Pancreas (tissue), 10 donors: ENCODE data around the gene CALD1. TPM values are rescaled to one million over a fixed set of nuclear protein-coding genes. Genes with fewer than 3 reads are reported as not detected.

Experiments used
- ATAC-seq, 4 donors: fragments of 200-7000 bp; cut with Tn5 transposase; one replicate each; pipeline versions ENCODE4 v1.8.0 to v1.9.1; 2020; ENCODE audit warnings: mild to moderate bottlenecking in 4 of 4, moderate library complexity in 4 of 4
- DNase-seq, 6 donors: peaks; one replicate each; pipeline ENCODE4 v3.0.0-alpha.2; 2020
- FAIRE-seq: peaks from 2 replicates; lab custom pipeline; 2012; peaks lifted over from hg19 to GRCh38; lab: Jason Lieb, UNC
- H3K27ac ChIP-seq, 4 donors: fragments of 200-600 bp; sonication (generic); 1 replicate in 3 of 4; 2 replicates in 1 of 4; pipeline versions ENCODE4 v1.5.0 to v1.8.0; 2020
- H3K27me3 ChIP-seq, 4 donors: fragments of 200-600 bp; one replicate each; pipeline ENCODE4 v1.8.0; 2021
- H3K36me3 ChIP-seq, 3 donors: fragments of 200-600 bp; sonication (generic) in 1 of 3; one replicate each; pipeline versions ENCODE4 v1.5.0 to v1.8.0; 2020 to 2021
- H3K4me1 ChIP-seq, 3 donors: fragments of 200-600 bp; one replicate each; pipeline ENCODE4 v1.8.0; 2021
- H3K4me3 ChIP-seq, 4 donors: fragments of 200-600 bp; sonication (generic) in 2 of 4; one replicate each; pipeline versions ENCODE4 v1.5.0 to v1.8.0; 2020 to 2021
- H3K9me3 ChIP-seq, 4 donors: fragments of 200-600 bp; one replicate each; pipeline ENCODE4 v1.8.0; 2021
- CTCF ChIP-seq, 4 donors: fragments of 200-600 bp; sonication (generic) in 3 of 4; IDR thresholded peaks; one replicate each; pipeline versions ENCODE4 v1.5.0 to v1.8.0; 2021; ENCODE audit warnings: antibody characterized with exemption in 4 of 4
- WGBS, 2 donors: extraction: QIAGEN DNeasy Blood & Tissue Kit; methylation state at CpG; one replicate each; pipeline ENCODE4 v1.1.7; 2013; 5-methylcytosine and 5-hydroxymethylcytosine counted together
- intact Hi-C, 3 donors: fragments of 100-400 bp; cut with DNase I; formaldehyde crosslinking; loops; one replicate each; pipeline versions ENCODE4 v1.11.1 to v1.14.2; 2022
- polyA plus RNA-seq, 2 donors: library from polyadenylated mRNA; stranded (reverse); fragments of 200-250 nt; gene quantifications; one replicate each; pipeline ENCODE4 v1.2.3, GENCODE V29; 2013
- total RNA-seq, 6 donors: library from RNA; stranded (reverse); fragmentation: NEBNext Ultra II Directional in 4 of 6; extraction: Animal tissue kit (Norgen Biotek cat#: 25700) in 4 of 6; gene quantifications; one replicate each; pipeline versions ENCODE4 v1.2.1 to v1.2.4, GENCODE V29; 2021 to 2023
- donor health status: healthy with polysubstance abuse.
- donor health status: DM: no; HTN: no; CAD: no; lungs with moderate emphysema.
- donor health status: DM: no; HTN: no; CAD: no.
- donor health status: control.
- donor health status: control.
- donor health status: Bipolar disorder and iron deficiency.
- donor health status: DM: yes; HTN: yes; CAD: no.
- donor health status: DM: no; HTN: no; CAD: no.
- donor health status: DM: no; HTN: no; CAD: no.
- donor health status: DM: yes; HTN: yes; CAD: no.

Gene CALD1
- total and polyA plus RNA-seq, 8 donors = 17.0 to 85.8 (median 33.2) TPM

GRCh38 chr7:134732728-134733127, 46.7 kb upstream of the CALD1 start:
- Histone ChIP-seq H3K27ac (no peak overlapping the region), H3K27me3 (no peaks in the 10 kb centered on the region), H3K4me1 (no peaks in the 10 kb centered on the region), H3K4me3 (no peak overlapping the region), H3K36me3 (no peaks in the 10 kb centered on the region), H3K9me3 (no peaks in the 10 kb centered on the region)
- DNase-seq (no peak), ATAC-seq (no peak), FAIRE-seq (no peak)
- intact Hi-C loops = no loop called here
- WGBS, 2 donors = 75 to 84% methylated on average over 5 to 6 of the region's 6 CpGs
- TF ChIP-seq CTCF (IDR thresholded peaks at IDR 0.05) = no peak

GRCh38 chr7:134736381-134736780, 43.1 kb upstream of the CALD1 start:
- no peak for TF ChIP-seq CTCF (IDR thresholded peaks at IDR 0.05)
- FAIRE-seq = no peak
- Histone ChIP-seq H3K27me3 (no peaks in the 10 kb centered on the region), H3K9me3 (no peaks in the 10 kb centered on the region), H3K4me1 (no peaks in the 10 kb centered on the region), H3K36me3 (no peaks in the 10 kb centered on the region), H3K4me3 (no peak overlapping the region), H3K27ac (no peak overlapping the region)
- intact Hi-C loops = no loop called here
- no peak for ATAC-seq
- WGBS, 2 donors = 76 to 86% methylated on average over 2 of the region's 2 CpGs
- DNase-seq = no peak

- peak in 3 of 4 donors; percentile 38 to 72 (median 62) for ATAC-seq
- WGBS, 2 donors = 66 to 75% methylated on average over 7 of the region's 7 CpGs
- H3K36me3 ChIP-seq = no peaks in the 10 kb centered on the region
- no peaks in the 10 kb centered on the region for H3K27me3 ChIP-seq
- no peak overlapping the region for H3K4me3 ChIP-seq
- FAIRE-seq = no peak
- H3K4me1 ChIP-seq = no peaks in the 10 kb centered on the region
- intact Hi-C loops = no loop called here
- DNase-seq = no peak
- no peak for TF ChIP-seq CTCF (IDR thresholded peaks at IDR 0.05)
- no peaks in the 10 kb centered on the region for H3K9me3 ChIP-seq
- no peak overlapping the region for H3K27ac ChIP-seq
These were observed 41.7 kb upstream of the CALD1 start for GRCh38 chr7:134737566-134738345.

- no peak overlapping the region for H3K27ac ChIP-seq
- H3K9me3 ChIP-seq = no peaks in the 10 kb centered on the region
- intact Hi-C loops = no loop called here
- no peaks in the 10 kb centered on the region for H3K36me3 ChIP-seq
- ATAC-seq (no peak), FAIRE-seq (no peak), DNase-seq (no peak)
- no peak for TF ChIP-seq CTCF (IDR thresholded peaks at IDR 0.05)
- 67 to 89% methylated on average over 3 of the region's 3 CpGs for WGBS, 2 donors
- no peaks in the 10 kb centered on the region for H3K4me1 ChIP-seq
- H3K4me3 ChIP-seq = no peak overlapping the region
- H3K27me3 ChIP-seq = no peaks in the 10 kb centered on the region
These were observed 40.1 kb upstream of the CALD1 start for GRCh38 chr7:134739362-134739761.

- H3K4me1 ChIP-seq = no peaks in the 10 kb centered on the region
- ATAC-seq (no peak), DNase-seq (no peak), FAIRE-seq (no peak)
- TF ChIP-seq CTCF (IDR thresholded peaks at IDR 0.05) = no peak
- H3K36me3 ChIP-seq = no peaks in the 10 kb centered on the region
- 43 to 44% methylated on average over 4 of the region's 4 CpGs for WGBS, 2 donors
- H3K9me3 ChIP-seq = no peaks in the 10 kb centered on the region
- no peak overlapping the region for H3K27ac ChIP-seq
- intact Hi-C loops = no loop called here
- H3K4me3 ChIP-seq = no peak overlapping the region
- no peaks in the 10 kb centered on the region for H3K27me3 ChIP-seq
These were observed 39.1 kb upstream of the CALD1 start for GRCh38 chr7:134740376-134740775.
